ENCODE results near the gene CDKAL1.

Gene CDKAL1

DNA sequence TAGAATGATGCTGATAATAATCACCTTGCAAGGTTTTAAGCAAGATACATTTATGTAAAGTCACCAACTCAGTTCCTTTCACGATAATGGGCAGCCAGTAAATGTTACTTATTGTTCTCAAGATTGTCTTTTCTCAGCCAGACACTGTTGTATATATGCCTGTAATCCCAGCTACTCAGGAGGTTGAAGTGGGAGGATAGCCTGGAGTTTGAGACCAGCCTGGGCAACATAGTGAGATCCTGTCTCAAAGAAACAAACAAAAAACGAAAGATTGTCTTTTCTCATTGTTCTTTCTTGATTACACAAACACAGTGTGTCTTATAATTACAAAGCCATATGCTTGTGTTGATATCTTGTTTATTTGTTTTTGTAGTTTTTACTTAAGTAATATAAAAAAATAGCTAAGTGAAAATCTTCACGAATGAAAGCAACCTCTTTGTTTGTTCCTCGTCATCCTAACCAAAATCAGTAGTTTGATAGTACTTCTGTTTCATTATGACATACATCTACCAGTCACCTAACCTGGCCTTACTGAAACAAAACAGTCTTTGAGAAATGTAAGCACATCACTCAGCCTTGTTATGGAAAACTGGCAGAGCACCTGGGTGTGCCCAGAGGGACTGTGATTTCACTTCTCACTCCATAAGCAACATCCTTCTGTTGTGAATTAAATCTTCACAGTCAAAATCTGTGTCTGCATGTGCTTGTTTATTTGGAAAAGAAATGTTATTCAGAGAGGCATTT lies 623.1 kb downstream of the CDKAL1 start:
- DNase-seq (ENCODE audit: low read depth in 1 of 2, low spot score in 1 of 2): no peak

DNA sequence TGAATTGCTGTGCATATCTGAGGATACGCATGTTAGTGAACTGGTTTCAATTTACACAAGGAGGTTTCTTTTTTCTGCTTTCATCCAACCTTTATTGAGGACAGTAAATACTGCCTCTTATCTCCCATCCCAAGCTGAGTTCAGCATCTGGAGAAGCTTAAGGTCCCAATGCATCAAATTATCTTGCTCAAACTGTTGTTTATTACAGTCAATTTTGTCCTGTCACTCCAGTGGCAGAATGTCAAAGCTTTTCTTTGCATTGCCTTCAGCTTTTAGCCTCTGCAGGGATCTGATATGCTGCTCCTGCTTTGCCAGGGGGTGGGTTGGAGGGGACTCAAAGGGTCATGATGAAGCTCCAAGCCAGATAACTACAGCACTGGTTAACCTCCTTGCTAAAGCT lies 623.9 kb downstream of the CDKAL1 start:
- DNase-seq (ENCODE audit: low read depth in 1 of 2, low spot score in 1 of 2): no peak

DNA sequence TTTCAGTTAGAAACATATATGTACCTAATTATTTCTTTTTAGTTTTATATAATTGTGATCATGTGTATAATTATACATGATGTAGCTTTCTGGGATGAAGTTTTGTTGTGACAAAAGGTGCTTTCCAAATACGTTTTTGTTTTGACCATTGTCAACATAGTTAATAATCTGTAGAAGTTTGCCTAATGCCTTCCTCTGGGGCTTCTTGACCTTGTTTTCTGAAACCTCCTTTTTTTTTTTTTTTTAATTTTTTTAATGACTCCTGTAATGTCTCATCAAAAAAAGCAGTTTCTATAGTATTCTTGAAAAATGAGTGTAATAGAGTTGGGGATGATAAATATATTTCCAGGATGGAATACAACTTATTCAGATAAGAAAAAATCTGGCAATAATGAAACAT lies 624.6 kb downstream of the CDKAL1 start:
- DNase-seq (ENCODE audit: low read depth in 1 of 2, low spot score in 1 of 2): no peak

DNA sequence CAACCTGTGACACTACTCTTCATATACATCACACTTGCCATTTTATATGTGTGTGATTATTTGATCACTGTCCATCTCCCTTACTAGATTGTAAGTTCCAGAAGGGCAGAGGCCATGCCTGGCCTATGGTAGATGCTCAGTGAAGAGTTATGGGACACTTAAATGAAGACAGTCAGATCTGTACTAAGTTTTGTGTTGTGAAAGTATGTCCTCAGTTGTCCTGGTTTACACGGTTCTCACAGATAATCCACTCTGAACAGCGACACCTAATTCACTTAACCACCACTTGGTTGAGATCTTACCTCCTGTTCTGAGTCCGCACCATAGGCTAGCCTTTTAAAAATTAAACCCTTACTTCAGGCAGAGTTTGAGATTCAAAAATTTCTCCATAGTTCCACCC lies 625.2 kb downstream of the CDKAL1 start:
- DNase-seq (ENCODE audit: low read depth in 1 of 2, low spot score in 1 of 2): no peak

DNA sequence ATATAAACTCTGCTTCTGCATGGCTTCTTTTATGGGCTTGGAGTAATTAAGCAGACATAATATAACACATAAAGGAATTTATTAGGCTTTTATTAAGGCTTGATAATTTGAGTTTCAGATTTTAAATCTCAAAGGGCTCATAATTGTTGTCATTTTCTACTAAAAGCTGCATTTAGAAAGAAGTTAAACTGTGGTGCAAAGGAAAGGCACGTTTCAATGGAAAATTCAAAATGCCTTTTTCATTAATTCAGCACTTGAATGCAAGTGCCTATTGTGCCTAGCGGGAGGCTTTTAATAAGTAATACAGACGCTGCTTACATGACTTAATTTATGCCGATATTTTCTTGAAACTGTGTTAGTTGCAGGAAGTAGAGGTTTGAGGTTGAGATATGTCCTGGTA lies 627.5 kb downstream of the CDKAL1 start:
- no peak for DNase-seq (ENCODE audit: low read depth in 1 of 2, low spot score in 1 of 2)

DNA sequence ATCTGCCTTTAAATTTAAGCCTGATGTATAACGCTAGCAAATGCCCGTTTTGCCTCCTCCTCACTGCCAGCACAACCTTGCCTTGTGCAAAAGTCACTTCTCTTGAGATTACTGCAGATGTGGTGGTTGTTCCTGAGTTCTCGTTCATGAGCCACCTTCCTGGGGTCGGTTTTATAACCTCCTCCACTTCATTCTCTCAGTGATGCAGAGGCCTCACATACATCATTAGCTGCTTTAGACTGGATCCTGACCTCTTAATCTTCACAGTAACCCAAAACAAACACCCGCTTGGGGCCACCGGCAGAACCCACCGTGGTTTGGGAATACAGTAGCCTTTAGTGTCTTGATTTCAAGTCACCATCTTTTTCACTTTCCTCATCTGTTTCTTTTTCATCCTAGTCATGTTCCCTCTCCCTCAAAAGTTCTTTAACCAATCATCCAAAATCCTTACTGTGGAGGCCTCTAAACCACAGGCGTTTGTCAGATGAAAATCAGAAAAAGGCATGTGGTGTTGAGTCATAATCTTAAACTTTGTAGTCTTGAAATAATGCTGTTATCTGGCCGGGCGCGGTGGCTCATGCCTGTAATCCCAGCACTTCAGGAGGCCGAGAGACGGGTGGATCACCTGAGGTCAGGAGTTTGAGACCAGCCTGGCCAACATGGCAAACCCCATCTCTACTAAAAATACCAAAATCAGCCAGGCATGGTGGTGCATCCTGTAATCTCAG lies 629.0 kb downstream of the CDKAL1 start:
- no peak for DNase-seq (ENCODE audit: low read depth in 1 of 2, low spot score in 1 of 2)

DNA sequence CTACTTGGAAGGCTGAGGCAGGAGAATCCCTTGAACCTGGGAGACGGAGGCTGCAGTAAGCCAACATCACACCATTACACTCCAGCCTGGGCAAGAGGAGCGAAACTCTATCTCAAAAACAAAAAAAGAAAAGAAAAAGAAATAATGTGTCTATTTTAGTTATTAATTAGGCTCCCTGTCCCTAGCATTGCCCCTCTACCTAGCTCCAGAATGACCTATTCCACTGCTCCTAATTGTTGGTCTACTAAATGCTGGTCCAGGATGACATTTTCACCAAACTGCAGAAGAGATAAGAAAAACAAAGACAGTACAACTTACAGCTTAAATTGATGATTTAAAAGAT lies 629.6 kb downstream of the CDKAL1 start:
- DNase-seq (ENCODE audit: low read depth in 1 of 2, low spot score in 1 of 2): no peak

DNA sequence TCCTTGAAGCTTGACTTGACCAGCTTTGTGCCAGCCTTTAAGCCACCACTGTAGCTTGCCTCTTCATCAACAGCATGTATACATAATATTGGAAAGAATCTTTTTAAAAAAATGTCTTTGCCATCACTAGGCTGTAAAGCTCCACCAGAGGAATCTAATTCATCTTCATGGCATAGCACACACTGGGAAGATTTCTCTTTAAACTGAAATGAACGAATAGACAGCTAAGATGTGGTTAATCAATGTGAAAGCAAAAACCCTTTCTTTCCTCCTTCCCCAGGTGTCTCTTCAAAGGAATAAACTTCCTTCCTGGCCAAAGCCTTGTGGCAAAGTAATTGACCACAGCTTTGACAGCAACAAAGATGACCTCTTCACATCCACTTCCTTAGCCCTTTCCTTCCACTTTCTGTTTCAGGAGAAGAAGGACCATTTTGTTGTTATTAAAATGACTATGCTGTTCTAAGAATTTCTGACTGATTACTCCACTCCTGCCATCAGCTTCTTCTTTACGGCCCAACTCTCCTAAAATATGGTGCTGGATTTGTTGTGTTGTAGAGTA lies 630.6 kb downstream of the CDKAL1 start:
- no peak for DNase-seq (ENCODE audit: low read depth in 1 of 2, low spot score in 1 of 2)

DNA sequence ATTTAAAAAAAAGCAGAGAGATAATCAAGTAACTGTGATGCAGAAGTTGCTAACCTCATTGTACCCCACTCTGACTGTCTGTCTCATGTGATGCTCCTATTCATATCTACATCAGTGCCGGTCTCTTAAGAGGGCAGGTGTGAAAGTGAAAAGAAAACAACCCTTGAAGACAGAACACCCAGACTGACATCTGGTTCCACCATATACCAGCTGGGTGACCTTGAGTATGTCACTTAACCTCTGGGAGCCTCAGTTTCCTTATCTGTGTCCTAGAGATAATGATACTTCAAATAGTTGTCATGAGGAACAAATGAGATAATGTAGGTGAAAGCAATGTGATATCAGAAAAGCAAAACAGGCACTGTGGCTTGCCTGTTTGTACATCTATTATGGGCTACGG lies 632.5 kb downstream of the CDKAL1 start:
- DNase-seq (ENCODE audit: low read depth in 1 of 2, low spot score in 1 of 2): no peak

DNA sequence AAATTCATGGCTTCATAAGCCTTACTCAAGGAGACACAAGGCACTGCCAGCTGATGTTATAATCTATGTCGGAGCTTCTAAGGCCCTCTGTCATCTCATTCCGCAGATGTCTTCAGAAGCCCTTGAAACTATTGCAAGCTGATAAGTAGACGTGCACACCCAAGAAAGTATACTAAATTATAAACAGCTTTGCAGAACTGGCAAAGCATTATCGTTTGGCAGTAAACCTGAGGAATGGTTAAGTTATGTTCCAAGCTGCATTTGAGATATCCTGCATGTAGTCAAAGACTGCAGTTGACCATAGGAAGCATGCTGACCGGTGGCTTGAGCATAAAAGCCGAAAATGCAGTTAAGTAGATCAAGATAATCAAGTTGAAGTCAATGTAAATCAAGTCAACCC lies 633.5 kb downstream of the CDKAL1 start:
- DNase-seq (ENCODE audit: low read depth in 1 of 2, low spot score in 1 of 2): no peak

DNA sequence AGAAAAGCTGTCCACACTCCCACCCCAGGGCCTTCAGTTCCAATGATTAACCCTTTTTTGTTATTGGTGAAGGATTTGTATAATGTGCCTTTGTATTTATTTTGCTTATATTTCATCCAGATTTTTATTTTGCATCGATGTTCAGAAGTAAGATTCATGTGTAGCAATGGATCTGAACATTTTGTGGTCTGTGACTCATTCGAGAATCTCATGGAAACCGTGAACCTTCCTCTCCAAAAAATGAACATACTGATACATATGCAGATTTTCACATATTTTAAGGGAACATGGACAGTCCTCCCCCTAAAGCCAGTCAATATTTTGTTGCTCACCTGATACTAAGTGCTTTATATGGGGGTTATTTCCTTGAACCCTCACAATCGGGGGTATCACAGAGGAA lies 637.5 kb downstream of the CDKAL1 start:
- no peak for DNase-seq (ENCODE audit: low read depth in 1 of 2, low spot score in 1 of 2)

DNA sequence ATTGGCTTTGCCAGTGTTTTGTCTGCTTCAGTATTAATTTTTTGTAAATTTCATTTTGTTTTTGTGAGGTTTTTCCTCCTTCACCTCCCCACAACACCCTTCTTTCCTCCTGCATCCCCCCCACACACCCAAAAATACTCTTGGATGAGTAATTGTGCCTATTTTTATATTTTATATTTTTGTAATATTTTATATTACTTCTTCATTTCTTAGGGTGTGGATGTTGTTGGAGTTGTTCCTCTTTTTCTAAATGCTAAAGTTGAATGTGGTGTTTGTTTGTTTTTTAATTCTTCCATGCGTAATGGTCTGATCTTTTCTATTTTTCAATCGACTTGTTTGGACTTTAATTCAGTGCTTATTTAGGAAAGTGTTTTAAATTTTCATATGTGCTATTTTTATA lies 638.8 kb downstream of the CDKAL1 start:
- no peak for DNase-seq (ENCODE audit: low read depth in 1 of 2, low spot score in 1 of 2)

DNA sequence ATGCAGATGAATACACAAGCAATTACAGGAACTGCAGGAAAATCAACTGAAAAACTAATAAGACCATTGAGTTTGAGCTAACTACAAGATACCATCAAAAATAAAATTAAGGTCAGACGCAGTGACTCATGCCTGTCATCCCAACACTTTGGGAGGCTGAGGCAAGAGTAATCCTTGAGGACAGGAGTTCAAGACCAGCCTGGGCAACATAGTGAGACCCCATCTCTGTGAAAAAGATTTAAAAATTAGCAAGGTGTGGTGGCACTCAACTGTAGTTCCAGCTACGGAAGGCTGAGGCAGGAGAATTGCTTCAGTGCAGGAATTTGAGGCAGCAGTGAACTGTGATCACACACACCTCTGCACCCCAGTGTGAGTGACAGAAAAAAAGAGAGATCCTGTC lies 639.4 kb downstream of the CDKAL1 start:
- no peak for DNase-seq (ENCODE audit: low read depth in 1 of 2, low spot score in 1 of 2)

DNA sequence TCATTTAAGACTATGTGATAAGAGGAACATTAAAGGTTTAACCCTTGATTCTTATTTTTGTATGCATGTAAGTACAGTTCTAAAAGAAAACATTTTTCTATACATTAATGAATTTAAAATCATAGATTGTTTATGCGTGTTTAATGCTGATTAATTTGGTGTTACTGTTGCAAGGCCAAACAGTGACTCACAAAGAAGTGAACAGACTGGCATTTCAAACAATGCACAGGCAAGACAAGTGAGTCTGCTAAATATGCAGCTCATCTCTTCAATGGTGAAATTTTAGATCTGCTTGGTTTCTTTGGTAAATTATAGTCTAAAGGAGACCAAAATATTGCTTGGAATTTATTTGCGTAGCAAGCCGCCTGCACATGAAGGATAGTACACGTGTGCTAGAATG lies 641.9 kb downstream of the CDKAL1 start:
- DNase-seq (ENCODE audit: low read depth in 1 of 2, low spot score in 1 of 2): no peak

DNA sequence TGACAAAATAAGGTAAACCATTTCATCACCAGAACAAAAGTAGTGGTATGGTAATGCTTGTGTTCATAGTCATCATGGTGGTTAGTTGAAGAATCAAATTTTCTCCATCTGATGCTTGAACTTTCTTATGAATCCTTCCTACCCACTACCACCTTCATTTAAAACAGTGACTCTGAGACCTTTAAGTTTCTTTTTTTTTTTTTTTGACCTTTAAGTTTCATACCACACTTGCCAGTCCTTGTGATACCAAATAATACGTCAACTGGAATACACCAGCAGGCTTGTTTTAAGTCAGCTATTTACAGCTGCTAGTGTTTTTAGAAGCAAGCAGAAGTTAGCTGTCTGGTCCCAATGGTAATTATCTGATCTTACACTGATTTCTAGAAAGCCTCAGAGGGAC lies 645.9 kb downstream of the CDKAL1 start:
- no peak for DNase-seq (ENCODE audit: low read depth in 1 of 2, low spot score in 1 of 2)

DNA sequence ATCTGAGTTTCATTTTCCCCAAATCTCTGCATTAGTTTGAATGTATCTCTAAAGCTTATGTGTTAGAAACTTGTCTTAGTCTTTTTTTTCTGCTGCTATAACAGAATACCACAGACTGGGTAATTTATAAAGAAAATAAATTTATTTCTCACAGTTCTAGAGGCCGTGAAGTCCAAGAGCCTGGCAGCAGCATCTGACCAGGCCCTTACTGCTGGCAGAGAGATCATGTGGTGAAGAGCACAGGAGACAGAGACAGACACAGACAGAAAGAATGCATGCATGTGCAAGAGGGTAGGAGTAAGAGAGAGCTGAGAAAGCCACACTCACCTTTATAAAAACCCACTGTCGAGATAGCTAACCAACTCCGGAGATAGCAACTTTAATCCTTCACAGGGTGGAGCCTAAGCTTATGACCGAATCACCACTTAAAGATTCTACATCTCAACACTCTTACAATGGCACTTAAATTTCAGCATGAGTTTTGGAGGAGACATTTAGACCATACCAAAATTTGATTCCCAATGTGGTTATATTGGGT lies 646.6 kb downstream of the CDKAL1 start:
- no peak for DNase-seq (ENCODE audit: low read depth in 1 of 2, low spot score in 1 of 2)

DNA sequence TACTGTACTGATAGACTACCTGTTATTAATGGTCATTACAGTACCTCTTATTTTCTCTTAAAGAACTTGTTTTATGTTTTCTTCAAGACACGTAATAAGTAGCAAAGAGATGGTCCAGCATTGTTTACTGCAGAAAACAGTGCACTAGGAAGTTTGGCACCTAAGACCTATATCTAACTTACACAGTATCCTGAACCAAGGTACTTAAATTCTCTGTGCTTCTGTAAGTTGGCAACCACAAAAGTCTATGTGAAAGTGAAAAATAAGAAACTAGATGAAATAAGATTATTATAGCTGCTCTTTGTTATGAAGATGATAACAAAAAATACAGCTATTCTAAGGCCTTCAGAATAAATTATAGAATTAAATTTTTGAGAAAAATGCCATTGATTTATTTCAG lies 647.6 kb downstream of the CDKAL1 start:
- DNase-seq (ENCODE audit: low read depth in 1 of 2, low spot score in 1 of 2): no peak

DNA sequence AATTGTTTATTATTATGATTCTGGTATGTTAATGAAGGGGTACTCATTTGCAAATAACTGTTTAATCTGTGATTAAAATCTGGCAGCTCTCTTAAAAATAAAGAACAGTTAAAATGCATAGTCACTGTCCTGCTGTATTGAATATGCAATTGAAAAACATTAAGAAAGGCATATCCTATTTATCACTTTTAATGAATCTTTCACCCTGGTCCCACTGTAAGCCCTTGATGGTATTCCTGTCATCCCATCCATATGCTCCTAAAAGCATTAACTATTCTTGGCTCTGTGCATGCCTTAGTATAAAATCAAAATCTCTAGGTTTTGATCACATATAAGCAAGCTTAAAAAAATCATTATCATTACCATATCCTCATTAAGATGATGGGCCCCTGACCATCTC lies 648.3 kb downstream of the CDKAL1 start:
- DNase-seq (ENCODE audit: low read depth in 1 of 2, low spot score in 1 of 2): no peak

DNA sequence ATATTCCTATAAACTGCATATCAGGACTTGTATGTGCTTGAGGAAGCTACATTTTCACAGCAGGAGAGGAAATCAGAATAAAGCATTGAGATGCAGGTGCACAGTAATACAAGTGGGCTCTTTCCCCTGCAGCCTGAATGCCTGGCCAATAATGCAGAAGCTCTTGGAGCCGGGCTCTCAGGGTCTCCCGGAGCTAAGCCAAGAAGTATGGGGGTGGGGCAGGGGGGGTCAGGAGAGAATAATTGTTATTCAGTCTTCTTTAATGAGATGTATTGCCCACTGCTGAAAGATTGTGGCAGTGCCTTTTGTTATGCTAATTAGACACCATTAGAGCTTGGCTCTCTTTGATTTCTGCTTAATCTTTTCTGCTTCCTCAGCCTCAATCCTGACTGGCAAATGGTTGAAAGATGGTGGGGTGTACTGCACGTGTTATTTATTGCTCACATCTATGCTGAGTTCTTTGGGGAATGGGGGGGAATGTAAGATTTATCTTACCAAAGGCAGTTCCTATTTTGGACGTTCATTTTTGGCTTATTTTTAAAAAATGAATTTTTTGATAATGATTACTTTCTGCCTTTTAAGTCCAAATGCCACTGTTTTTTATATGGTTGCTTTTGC lies 651.7 kb downstream of the CDKAL1 start:
- DNase-seq (ENCODE audit: low read depth in 1 of 2, low spot score in 1 of 2): no peak

DNA sequence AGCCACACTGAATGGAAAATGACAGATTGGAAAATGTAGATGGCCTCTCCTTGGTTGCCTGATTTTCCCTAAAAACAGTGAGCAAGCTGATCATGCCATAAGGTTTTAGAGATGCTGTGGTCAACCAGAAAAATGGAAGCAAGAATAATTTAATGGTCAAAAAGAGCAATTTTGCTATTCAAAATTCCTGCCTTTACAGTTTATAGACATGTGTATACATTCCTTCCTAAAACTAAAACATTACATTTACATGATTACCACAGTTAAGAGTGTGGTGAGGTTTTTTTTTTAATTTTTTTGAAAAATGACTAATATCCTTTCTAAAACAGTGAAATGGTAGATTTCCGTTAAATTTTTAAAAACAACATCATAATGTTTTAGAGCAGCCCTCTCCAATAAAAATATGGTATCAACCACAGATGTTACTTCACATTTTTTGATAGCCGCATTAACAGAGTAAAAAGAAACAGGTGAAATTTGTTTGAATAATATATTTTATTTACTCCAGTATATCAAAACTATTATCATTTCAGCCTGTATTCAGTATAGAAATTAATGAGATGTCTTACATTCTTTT lies 652.3 kb downstream of the CDKAL1 start:
- no peak for DNase-seq (ENCODE audit: low read depth in 1 of 2, low spot score in 1 of 2)

DNA sequence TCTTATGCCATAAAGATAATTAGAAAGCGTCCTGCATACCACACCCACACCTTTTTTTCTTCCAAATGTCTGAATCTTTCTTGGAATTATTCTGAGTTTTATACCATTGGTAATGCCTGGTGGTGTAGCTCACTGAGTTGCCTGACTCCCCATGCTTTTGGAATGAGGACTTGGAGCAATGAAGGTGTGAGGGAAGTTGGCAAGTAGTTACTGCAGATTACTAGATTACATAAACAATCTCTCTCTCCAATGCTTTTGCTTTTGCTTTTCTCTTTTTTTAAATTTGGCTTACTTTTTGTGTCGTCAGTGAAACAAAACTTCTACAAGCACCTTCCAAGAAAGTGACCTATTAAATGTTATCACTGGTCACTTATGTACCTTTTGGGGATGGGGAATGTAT lies 653.2 kb downstream of the CDKAL1 start:
- DNase-seq (ENCODE audit: low read depth in 1 of 2, low spot score in 1 of 2): no peak
